ENCODE data around the gene NLRP11.

NLRP11 gene

DNA sequence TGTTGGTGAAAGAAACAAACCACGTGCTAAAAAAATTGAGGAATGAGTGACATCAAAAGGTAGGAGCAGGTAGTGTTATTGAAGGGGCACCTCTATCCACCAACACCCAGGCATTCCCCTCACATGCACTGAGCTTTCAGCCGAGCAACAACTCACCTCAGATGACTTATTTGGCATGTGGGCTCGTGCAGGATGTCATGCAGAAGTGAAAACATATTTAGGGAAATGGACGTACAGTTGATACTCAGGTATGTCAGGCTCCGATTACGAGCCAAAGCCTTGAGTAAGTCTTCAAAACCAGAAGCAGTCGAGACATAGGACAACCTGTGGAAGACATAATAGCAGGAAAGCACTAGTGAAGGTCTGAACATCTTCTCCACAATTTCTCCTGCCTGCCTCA, 30.4 kb downstream of the NLRP11 start:
- TF ChIP-seq CEBPB (IDR thresholded peaks at IDR 0.05), result no peak
- TF ChIP-seq YY1 (IDR thresholded peaks at IDR 0.05; ENCODE audit: low read depth), result no peak
- no peak for TF ChIP-seq TEAD4 (IDR thresholded peaks at IDR 0.05)
- TF ChIP-seq, protein P1, sequence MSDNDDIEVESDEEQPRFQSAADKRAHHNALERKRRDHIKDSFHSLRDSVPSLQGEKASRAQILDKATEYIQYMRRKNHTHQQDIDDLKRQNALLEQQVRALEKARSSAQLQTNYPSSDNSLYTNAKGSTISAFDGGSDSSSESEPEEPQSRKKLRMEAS (IDR thresholded peaks at IDR 0.05), result no peak
- no peak for TF ChIP-seq TCF12 (IDR thresholded peaks at IDR 0.05; ENCODE audit: low read depth)
- TF ChIP-seq, protein P2, sequence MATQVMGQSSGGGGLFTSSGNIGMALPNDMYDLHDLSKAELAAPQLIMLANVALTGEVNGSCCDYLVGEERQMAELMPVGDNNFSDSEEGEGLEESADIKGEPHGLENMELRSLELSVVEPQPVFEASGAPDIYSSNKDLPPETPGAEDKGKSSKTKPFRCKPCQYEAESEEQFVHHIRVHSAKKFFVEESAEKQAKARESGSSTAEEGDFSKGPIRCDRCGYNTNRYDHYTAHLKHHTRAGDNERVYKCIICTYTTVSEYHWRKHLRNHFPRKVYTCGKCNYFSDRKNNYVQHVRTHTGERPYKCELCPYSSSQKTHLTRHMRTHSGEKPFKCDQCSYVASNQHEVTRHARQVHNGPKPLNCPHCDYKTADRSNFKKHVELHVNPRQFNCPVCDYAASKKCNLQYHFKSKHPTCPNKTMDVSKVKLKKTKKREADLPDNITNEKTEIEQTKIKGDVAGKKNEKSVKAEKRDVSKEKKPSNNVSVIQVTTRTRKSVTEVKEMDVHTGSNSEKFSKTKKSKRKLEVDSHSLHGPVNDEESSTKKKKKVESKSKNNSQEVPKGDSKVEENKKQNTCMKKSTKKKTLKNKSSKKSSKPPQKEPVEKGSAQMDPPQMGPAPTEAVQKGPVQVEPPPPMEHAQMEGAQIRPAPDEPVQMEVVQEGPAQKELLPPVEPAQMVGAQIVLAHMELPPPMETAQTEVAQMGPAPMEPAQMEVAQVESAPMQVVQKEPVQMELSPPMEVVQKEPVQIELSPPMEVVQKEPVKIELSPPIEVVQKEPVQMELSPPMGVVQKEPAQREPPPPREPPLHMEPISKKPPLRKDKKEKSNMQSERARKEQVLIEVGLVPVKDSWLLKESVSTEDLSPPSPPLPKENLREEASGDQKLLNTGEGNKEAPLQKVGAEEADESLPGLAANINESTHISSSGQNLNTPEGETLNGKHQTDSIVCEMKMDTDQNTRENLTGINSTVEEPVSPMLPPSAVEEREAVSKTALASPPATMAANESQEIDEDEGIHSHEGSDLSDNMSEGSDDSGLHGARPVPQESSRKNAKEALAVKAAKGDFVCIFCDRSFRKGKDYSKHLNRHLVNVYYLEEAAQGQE (IDR thresholded peaks at IDR 0.05; ENCODE audit: low read depth), result no peak
- no peak for TF ChIP-seq CREB1 (IDR thresholded peaks at IDR 0.05; ENCODE audit: low read depth)
- TF ChIP-seq ZBTB7A (IDR thresholded peaks at IDR 0.05; ENCODE audit: low read depth), result no peak
- no peak for TF ChIP-seq EGR1 (IDR thresholded peaks at IDR 0.05)
- TF ChIP-seq USF1 (IDR thresholded peaks at IDR 0.05), result no peak
- no peak for TF ChIP-seq RAD21 (IDR thresholded peaks at IDR 0.05; ENCODE audit: low read depth)
- TF ChIP-seq FOXM1 (IDR thresholded peaks at IDR 0.05; ENCODE audit: borderline replicate concordance, low read depth), result no peak
- TF ChIP-seq NFIC (IDR thresholded peaks at IDR 0.05), result no peak
- no peak for TF ChIP-seq EP300 (IDR thresholded peaks at IDR 0.05; ENCODE audit: borderline replicate concordance)
- no peak for TF ChIP-seq TAF1 (IDR thresholded peaks at IDR 0.05; ENCODE audit: low read depth)

GRCh38 chr19:55795021-55795420, 36.8 kb downstream of the NLRP11 start:
- TF ChIP-seq ZBTB7A (IDR thresholded peaks at IDR 0.05; ENCODE audit: low read depth), result no peak
- TF ChIP-seq, protein P2 (IDR thresholded peaks at IDR 0.05; ENCODE audit: low read depth), result no peak
- no peak for TF ChIP-seq USF1 (IDR thresholded peaks at IDR 0.05)
- no peak for TF ChIP-seq CEBPB (IDR thresholded peaks at IDR 0.05)
- TF ChIP-seq TAF1 (IDR thresholded peaks at IDR 0.05; ENCODE audit: low read depth), result no peak
- TF ChIP-seq YY1 (IDR thresholded peaks at IDR 0.05; ENCODE audit: low read depth), result no peak
- TF ChIP-seq TEAD4 (IDR thresholded peaks at IDR 0.05), result no peak
- TF ChIP-seq RAD21 (IDR thresholded peaks at IDR 0.05; ENCODE audit: low read depth), result no peak
- TF ChIP-seq NFIC (IDR thresholded peaks at IDR 0.05), result no peak
- TF ChIP-seq, protein P1 (IDR thresholded peaks at IDR 0.05), result no peak
- no peak for TF ChIP-seq FOXM1 (IDR thresholded peaks at IDR 0.05; ENCODE audit: borderline replicate concordance, low read depth)
- no peak for TF ChIP-seq CREB1 (IDR thresholded peaks at IDR 0.05; ENCODE audit: low read depth)

- TF ChIP-seq ZBTB7A (IDR thresholded peaks at IDR 0.05; ENCODE audit: low read depth) (no peak), TEAD4 (IDR thresholded peaks at IDR 0.05) (no peak), NFIC (IDR thresholded peaks at IDR 0.05) (no peak), FOXM1 (IDR thresholded peaks at IDR 0.05; ENCODE audit: borderline replicate concordance, low read depth) (no peak), CREB1 (IDR thresholded peaks at IDR 0.05; ENCODE audit: low read depth) (no peak), EGR1 (IDR thresholded peaks at IDR 0.05) (no peak), USF1 (IDR thresholded peaks at IDR 0.05) (no peak), YY1 (IDR thresholded peaks at IDR 0.05; ENCODE audit: low read depth) (no peak), TCF12 (IDR thresholded peaks at IDR 0.05; ENCODE audit: low read depth) (no peak), CEBPB (IDR thresholded peaks at IDR 0.05) (no peak), TAF1 (IDR thresholded peaks at IDR 0.05; ENCODE audit: low read depth) (no peak), EP300 (IDR thresholded peaks at IDR 0.05; ENCODE audit: borderline replicate concordance) (no peak), RAD21 (IDR thresholded peaks at IDR 0.05; ENCODE audit: low read depth) (no peak)
- TF ChIP-seq, protein P2 (IDR thresholded peaks at IDR 0.05; ENCODE audit: low read depth), result no peak
- TF ChIP-seq, protein P1 (IDR thresholded peaks at IDR 0.05), result no peak
Measured at GRCh38 chr19:55781112-55781511, 50.7 kb downstream of the NLRP11 start.

DNA sequence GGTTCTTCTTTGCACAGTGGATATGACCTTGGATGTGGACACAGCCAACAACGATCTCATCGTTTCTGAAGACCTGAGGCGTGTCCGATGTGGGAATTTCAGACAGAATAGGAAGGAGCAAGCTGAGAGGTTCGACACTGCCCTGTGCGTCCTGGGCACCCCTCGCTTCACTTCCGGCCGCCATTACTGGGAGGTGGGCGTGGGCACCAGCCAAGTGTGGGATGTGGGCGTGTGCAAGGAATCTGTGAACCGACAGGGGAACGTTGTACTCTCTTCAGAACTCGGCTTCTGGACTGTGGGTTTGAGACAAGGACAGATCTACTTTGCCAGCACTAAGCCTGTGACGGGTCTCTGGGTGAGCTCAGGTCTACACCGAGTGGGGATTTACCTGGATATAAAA, 53.5 kb downstream of the NLRP11 start:
- TF ChIP-seq NFIC (IDR thresholded peaks at IDR 0.05), result no peak
- TF ChIP-seq, protein P2 (IDR thresholded peaks at IDR 0.05; ENCODE audit: low read depth), result no peak
- no peak for TF ChIP-seq TEAD4 (IDR thresholded peaks at IDR 0.05)
- TF ChIP-seq, protein P1 (IDR thresholded peaks at IDR 0.05), result no peak
- no peak for TF ChIP-seq TCF12 (IDR thresholded peaks at IDR 0.05; ENCODE audit: low read depth)
- no peak for TF ChIP-seq YY1 (IDR thresholded peaks at IDR 0.05; ENCODE audit: low read depth)
- no peak for TF ChIP-seq FOXM1 (IDR thresholded peaks at IDR 0.05; ENCODE audit: borderline replicate concordance, low read depth)

Measured in Ishikawa (cell line).